Activated T-cell treated with anti-CD3 and anti-CD28 coated beads, Interleukin-2, amount 50 U/mL, for 48 hours (primary cell): ENCODE results near the gene CCDC186.
"Not testable (repeated sequence)": the region's sequence is repeated elsewhere in the genome, so short reads cannot be mapped to it uniquely, and the experiment has no call there.

Source experiments
- DNase-seq, 2 experiments: peaks; one replicate each; pipeline ENCODE4 v3.0.0-alpha.2; 2020

The CCDC186 gene

DNA sequence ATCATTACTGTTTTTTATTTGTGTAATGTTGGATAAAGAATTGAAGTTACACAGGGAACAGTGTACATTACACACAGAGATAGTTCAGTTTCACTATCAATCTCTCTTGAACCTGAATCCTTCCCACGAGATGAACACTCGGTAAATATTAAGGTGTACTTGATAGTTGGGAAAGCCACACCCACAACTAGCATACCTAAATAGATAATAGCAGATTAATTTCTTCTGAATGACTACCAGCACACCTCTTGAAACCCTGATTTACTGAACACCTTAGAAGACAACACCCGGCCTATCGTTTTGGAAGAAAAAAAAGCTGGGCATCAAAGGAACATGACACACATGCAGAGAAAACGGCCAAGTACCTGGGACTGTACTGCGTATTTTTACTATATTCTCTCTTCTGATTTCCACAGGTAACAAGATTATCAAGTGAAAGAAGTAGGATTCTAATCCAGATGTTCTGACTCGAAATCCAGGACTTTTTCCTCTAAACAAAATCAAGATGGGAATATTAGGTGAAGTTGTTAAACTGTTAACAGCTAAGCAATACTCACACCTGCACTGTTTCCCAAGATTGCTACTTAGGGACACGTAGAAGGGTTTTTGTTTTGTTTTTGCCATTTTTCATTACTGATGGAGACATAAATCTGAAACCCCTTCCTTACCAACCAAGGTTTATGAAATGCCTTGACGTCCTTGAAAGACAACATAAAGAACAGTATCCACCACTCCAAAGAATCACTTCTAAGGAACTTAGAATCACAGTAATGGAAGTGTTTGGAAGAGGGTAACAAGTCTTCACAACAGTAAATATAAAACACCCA lies 1.0 kb downstream of the CCDC186 start:
- DNase-seq, result no peak

DNA sequence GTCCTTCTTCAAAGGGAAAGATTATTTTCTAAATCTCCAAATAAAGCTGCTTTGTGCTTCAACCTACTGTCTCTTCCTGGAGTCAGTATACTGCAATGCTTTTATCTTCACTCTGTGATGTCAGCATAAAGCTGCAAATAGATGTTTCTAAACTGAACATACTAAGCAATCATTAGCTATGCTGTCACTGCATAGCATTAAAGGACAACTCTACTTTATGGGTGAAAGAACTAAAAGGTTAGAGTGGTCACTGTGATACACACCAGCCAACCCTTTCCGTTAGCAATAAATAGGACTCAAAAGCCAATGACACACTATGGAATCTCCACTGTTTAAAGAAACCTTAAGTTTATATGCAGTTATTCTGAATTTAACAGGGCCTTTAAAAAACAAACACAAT lies 1.8 kb downstream of the CCDC186 start:
- no peak for DNase-seq

DNA sequence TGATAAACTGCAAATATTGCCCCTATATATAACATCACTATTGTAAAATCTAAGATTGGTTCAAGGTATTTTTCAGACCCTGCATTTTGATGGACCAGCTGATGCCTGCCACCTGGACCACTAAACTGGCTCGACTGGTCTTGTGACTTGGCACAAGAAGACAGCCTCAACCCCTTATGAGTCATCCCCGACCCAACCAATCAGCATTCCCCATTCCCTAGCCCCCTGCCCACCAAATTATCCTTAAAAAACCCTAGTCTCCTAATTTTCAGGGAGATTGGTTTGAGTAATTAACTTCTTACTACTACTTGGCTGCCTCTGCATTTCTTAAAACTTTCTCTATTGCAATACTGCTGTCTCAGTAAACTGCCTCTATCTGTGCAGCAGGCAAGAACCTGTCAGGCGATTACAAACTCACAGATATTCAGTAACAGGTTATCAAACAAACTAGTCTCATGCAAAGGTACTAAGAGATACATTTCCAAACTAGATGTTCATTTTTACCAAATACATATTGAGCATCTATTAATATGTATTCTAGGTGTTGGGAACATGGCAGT lies 5.5 kb downstream of the CCDC186 start:
- no peak for DNase-seq

DNA sequence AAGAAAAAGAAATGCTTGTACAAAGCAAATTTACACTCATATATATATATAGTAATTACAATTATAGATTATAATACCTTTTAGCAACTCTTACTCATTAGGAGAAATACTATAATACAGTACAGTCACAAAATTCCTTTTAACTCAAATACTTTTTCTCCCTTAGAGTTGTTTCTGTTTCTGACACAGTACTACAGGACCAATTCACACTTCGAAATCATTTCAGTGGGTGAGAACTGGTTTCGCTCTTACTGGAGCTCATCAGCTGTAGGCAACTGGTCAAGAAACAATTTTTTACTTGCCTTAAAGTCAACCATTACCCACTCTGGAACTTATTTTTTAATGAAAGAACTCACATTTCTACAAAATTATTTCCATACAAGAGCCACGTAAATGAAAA lies 6.0 kb downstream of the CCDC186 start:
- no peak for DNase-seq

DNA sequence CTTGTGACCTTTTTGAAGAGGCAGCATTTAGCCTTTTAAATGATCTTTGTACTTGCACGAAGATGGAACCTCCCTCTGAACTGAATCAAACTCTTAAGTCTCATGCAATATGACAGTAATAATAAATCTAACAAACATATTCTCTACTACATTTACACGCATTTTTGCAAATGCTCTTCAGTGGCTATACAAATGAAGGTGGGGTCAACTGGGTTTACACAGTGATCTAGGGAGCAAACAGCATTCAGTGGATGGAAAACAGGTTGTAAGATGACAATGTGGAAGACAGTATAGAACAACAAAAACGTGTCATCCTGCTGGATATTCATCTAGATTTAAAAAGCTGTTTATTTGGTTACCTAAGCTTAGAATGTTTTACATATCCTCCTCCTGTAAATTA lies 7.5 kb downstream of the CCDC186 start:
- no peak for DNase-seq

DNA sequence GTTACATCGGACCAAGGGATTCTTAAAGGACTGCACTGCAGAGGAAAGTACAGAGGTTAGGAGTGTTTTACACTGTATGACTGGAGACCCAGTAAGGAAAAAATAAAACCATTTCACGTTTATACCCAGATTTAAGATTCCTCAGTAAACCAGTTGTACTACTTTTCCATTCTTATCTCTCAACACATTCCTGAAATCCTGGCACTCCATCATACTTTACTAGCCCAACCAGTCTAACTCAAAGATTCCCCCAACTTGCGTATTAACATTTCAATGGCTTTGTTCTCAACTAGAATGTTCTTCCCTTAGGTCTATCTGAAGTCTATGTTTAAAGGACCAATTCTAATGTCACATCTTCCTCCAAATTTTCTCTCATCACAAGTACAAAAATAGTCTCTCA lies 8.0 kb downstream of the CCDC186 start:
- DNase-seq, result no peak

DNA sequence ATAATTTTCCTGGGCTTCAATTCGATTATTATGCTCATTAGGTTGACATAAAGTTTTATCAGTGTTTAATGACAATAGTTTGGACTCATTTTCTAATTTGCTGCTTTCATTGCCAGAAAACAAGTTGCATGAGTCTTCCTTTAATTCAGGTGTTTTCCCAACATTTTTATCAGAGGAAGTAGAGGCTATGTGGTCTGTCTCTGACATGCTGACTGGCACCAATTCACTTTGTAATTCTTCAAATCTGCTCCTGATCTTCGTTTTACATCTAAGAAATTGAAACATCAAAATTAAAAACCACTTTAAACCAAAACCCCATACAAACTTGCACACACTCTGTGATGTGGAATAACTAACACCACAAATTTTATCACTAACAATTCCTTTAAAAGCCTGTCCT lies 10.9 kb downstream of the CCDC186 start:
- DNase-seq, result no peak

DNA sequence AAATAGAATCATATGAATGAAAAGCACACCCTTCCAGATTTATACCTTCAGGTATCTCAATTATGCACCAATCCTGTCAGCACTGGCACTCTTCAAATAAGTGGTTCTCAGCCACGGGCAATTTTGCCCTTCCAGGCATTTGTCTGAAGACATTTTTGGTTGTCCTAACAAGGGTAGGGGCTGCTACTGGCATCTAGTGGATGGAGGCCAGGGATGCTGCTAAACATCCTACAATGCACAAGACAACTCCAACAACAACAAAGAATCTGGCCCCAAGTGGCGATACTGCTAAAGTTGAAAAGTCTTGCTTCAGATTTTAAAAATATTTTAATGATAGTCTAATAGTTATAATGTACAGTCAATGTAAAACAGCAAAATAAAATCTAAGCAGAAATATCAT lies 16.1 kb downstream of the CCDC186 start:
- no peak for DNase-seq

DNA sequence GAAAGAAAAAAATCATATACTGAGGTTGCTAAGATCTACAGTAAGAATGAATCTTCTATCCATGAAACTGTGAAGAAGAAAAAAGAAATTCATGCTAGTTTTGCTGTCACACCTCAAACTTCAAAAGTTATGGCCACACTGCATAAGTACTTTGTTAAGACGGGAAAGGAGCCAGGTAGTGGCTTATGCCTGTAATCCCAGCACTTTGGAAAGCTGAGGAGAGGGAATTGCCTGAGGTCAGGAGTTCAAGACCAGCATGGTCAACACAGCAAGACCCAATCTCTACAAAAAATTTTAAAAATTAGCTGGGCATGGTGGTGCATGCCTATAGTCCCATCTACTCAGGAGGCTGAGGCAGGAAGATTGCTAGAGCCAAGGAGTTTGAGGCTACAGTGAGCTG lies 22.1 kb downstream of the CCDC186 start:
- no peak for DNase-seq

DNA sequence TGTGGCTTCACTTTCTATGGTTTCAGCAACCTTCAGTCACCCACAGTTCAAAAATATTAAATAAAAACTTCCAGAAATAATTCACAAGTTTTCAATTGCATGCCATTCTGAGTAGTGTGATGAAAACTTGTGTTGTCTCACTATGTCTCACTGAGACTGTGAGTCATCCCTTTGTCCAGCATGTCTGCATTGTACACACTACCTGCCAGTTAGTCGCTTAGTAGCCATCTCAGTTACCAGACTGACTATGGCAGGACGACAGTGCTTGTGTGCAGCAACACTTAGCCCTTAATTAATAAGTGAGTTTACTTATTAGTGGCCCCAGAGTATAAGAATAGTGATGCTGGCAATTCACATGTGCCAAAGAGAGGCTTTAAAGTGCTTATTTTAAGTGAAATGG lies 22.5 kb downstream of the CCDC186 start:
- DNase-seq, result no peak

DNA sequence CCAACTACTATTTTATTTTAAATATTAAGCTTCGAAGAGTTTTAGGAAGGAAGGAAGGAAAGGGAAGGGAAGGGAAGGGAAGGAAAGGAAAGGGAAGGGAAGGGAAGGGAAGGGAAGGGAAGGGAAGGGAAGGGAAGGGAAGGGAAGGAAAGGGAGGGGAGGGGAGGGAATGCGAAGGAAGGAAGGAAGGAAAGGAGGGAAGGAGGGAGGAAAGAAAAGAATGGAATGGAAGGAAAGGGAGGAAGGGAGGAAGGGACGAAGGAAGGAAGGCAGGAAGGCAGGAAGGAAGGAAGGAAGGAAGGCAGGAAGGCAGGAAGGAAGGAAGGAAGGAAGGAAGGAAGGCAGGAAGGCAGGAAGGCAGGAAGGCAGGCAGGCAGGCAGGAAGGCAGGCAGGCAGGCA lies 24.5 kb downstream of the CCDC186 start:
- not testable (repeated sequence) for DNase-seq

DNA sequence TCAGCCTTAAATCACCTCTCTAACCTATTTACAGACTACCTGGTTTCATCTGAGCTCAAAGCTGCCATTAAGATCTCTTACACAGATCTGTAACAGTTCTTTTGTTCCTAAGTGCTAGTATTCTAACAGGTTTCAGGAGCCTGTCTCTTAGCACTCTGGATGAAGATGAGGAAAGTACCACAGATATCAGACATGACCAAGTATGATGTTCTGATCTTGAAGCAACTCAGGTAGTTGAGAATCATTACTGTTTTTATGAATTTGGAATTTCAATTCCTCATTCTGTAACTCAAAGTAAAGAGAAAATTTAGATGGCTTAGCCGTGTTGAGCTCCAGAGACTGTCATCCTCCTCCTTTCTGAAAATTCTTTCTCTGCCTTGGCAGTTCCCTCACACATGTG lies 30.8 kb downstream of the CCDC186 start:
- no peak for DNase-seq

DNA sequence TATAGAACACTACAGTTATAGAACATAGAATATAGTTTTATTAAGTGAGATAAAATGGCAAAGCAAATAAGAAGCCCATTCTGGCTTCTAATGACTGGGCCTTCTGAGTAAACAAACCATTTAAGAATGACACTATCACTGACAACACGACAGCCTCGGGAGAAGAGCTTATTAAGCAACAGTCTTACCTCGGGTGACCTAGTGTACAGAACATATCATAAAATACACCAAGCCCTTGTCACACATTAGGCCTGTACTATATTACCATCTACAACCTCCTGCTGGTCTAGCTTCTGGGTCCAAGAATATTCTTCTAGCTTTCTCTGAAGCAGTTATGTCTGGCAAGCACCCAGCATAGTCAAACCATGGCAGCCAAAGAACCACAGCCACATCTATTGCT lies 32.0 kb downstream of the CCDC186 start:
- no peak for DNase-seq

DNA sequence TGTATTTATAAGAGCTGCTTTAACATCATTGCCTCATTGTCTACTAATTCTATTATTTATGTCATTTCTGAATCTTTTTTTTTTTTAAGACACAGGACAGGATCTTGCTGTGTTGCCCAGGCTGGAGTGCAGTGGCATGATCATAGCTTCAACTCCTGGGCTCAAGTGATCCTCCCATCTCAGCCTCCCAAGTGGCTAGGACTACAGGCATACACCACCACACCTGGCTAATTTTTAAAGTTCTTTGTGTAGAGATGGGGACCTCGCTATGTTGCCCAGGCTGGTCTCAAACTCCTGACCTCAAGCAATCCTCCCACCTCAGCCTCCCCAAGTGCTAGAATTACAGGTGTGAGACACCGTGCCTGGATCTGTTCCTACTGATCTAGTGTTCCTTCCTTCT lies 33.2 kb downstream of the CCDC186 start:
- not testable (repeated sequence) for DNase-seq

DNA sequence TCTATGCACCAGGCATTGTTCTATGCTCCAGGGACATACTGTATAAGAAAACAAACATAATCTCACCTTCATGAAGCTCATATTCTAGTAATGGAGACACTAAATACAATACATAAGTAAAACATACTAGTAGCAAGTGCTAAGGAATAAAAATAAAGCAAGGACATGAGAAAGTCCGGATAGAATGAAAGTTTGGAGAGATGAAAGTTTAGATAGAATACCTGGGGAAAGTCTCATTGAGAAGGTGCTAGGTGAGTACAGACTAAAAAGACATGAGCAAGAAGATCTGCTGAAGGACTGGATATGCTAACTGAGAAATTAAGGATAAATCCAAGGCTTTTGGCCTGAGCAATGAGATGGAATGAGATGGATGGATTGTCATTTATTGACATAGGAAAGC lies 34.0 kb downstream of the CCDC186 start:
- no peak for DNase-seq

DNA sequence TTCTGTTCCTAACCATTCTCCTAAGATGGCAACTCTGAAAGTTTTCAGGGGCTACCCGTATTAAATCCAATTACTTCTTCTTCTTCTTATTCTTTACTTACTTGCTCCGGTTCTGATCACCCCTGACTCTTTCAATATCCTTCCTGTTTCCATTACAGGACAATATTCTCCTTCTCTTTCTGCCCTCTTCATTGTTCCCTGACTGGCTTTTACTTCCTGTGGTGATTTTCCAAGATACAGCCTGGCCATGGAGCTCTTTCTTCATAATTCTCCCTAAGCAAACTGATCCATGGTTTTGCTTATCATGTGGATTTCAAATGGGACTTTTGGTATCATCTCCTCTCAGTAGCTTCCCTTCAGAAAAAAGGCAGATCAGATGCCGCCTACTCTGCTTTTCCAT lies 35.4 kb downstream of the CCDC186 start:
- no peak for DNase-seq

DNA sequence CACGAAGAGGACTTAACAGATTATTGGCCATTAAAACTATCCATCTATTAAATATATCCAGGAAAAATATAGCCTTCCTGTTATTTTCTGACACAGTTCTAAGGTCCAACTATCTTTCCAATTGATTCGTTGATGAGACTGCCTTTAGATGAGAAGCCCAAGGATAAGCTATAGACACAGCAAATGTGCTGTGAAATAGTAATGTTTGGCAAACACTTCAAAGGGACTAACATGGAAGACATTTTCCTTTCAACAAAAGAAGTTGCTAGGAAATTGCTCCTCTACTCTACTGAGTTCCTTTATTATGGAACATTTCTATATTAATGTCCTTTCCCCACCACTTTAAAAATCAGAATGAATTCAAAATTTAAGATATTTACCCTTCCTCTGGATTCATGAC lies 38.5 kb downstream of the CCDC186 start:
- DNase-seq, result no peak

DNA sequence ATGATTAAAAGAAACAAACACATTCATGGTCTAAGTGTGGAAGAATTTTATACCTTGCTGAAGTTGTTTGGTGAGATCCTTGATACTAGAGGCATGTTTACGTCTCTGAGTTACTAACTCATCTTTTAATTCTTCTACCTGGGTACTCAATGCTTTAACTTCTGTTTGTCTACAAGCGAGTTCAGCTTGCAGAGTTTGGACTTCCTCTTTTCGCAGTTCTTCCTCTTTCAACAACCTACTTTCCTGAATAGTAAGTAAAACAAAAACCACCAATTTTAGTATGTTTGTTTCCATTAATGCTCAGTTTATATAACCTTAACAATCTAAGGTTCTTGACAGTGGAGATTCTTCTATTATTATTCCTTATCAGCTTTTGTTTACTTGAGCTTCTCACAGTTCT lies 42.9 kb downstream of the CCDC186 start:
- no peak for DNase-seq

DNA sequence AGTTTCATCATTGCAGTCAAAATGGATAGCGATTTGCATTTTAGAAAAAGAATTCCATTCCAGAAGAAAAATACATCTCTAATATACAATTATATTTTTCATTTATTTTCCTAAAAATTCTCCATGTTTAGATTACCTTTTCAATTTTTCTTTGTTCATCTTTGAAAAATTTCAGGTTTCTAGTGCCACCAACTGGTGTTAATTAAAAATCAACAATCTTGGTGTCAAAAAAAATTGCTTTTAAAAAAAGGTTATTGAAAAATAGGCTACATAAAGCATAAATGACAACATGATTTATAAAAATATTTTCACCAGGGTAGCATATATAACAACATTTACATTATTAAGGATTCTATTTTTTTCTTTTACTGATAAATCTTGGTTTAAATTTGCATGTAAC lies 53.0 kb downstream of the CCDC186 start:
- DNase-seq, result no peak

DNA sequence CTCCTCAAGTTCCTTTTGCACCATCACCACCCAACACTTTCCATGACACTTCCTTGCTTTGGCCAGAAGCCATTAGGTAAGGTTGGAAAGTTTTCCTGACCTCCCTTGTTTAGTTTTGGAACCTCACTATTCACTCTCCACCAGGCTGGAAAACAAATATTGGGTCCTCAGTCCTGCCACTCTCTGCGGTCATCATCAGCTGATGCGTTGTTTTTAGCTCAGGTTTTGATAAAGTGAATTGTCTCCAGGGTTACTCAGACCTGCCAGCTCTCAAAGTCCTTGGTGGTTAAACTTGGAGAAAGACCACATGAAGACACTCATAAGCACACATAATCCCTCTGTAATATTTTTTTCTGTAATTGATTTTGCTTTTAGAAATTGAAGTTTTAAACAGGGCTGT lies 55.5 kb downstream of the CCDC186 start:
- no peak for DNase-seq

DNA sequence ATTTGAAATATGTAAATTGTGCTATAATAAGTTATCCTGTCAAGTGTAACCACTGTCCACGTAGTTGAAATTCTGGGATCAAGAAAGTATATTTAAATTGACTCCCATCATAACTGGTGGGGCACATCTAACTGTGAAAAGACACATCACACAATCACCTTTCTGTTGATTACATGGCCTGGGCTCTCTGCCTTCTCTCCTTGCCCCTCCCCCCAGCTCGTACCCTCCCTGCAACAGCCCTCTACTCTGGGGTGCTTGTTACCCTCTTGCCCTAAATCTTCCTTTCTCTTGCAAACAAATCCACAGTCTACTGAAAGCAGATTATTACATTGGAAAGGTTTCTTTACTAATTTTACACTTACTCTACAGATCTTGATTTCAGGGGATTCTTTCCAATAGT lies 56.3 kb downstream of the CCDC186 start:
- DNase-seq, result no peak

DNA sequence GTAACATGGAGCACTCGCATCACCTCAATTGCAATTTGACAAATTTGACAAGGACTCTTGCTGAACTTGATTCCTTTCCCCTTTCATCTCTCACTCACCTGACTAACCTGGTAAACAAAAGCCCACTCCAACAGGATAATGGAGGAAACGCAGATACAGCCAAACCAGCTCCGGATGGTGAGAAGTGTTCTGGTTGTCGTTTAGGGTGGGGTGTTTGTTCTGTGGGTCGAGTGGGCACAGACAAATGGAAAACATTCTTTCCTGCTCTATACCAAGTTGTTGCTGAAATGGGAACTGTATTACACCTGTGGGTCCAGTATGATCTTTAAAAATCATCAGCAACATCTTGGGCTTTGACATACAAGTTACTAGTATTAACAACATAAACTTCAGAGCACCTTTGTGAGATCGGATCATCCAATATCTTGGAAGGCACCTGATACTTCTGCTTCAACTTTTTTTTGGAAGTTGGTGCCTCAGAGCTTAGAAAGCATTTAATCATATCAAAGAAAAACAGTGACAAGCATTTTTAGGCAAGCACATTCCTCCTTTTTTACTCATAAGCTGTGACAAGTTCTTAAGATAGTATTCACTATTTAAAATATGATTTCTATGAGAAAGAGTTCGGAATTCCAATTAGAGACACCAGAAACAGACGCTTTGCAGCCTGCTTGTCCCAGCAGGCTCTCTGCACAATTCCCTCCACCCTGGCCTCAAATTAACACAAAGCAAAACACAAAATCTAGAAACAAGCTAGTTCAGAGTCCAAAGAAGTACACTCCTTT lies 58.1 kb downstream of the CCDC186 start:
- DNase-seq, result no peak

DNA sequence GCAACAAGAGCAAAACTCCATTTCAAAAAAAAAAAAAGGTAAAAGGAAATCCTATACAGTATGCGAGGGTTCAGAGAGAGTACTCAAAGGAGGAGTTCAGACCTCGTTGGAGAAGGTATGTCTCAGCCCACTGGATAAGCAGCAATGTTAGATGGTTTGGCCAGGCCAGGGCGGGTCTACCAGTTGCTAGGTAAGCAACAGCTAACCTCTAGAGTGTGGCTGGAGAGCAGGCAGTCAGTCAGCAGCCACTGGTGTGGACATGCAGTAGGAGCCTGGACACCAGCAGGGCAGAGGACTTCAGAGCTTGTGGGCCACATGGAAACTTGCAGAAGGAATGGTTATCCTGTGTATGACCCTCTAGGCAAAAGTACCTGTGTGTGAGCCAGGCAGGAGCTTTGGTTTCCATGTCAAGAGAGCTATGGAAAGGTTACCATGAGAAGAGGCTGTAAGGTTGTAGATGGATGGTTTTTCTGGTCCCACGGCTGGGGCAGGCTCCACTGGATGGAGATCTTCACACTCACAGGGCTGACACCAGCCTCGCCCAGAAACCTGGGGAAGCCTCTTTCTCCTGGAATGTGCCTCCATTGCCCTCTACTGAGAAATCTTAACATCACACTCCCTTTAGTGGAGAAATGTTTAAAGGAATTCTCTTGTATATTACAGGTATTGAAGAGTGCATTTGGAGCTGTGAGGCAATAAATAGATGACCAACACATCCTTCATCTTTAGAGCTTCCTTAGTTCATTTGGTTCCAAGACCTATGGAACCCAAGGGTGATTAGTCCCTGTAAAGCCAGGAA lies 63.6 kb downstream of the CCDC186 start:
- no peak for DNase-seq
